GM12878 (cell line): Measurements from ENCODE around the gene DMRTB1. TPM values are rescaled to one million over a fixed set of nuclear protein-coding genes. Genes with fewer than 3 reads are reported as not detected.

Experiments
- ATAC-seq: fragments of 200-7000 bp; cut with Tn5 transposase; 3 replicates; pipeline ENCODE4 v1.9.1; 2020; ENCODE audit warnings: mild to moderate bottlenecking, moderate library complexity
- BruUV-seq: library from RNA; stranded (reverse); fragments of 400-500 nt; replicated peaks from 2 replicates; lab custom pipeline; 2021; lab: Mats Ljungman, UMichigan
- CTCF ChIA-PET: fragments of 300-600 bp; sonication (Branson Sonifier 250); formaldehyde crosslinking; extraction: SDS; loops from one replicate; lab custom pipeline; 2021; ENCODE audit warnings: inconsistent platforms; lab: Yijun Ruan, JAX
- POLR2A ChIA-PET: fragments of 350-600 bp; formaldehyde crosslinking; extraction: SDS; loops from one replicate; lab custom pipeline; 2021; ENCODE audit warnings: inconsistent platforms; lab: Charles Lee
- RAD21 ChIA-PET: fragments of 300-600 bp; sonication (Branson Sonifier 250); formaldehyde crosslinking; loops from one replicate; lab custom pipeline; 2023; ENCODE audit warnings: antibody characterized with exemption; ENCODE audit not compliant: unreplicated experiment; lab: Charles Lee
- SMC1A ChIA-PET: fragments of 300-600 bp; sonication (Branson Sonifier 250); formaldehyde crosslinking; loops from one replicate; lab custom pipeline; 2023; ENCODE audit not compliant: unreplicated experiment, uncharacterized antibody; lab: Charles Lee
- DNase-seq: peaks from one replicate; pipeline ENCODE4 v3.0.0-alpha.2; 2011; ENCODE audit warnings: low read depth, low spot score
- FAIRE-seq: peaks from 3 replicates; lab custom pipeline; 2011; peaks lifted over from hg19 to GRCh38; lab: Jason Lieb, UNC
- H2AFZ ChIP-seq: 2 replicates; pipeline ENCODE4 v1.6.0; 2011; ENCODE audit warnings: low read depth, low read length, control low read depth; ENCODE audit not compliant: control insufficient read depth
- H3K27ac ChIP-seq: 2 replicates; pipeline ENCODE4 v1.5.1; 2011; ENCODE audit warnings: control low read depth; ENCODE audit not compliant: control insufficient read depth, insufficient read depth
- H3K27me3 ChIP-seq, 2 experiments: replicated peaks in 1 of 2; 2 replicates each; pipeline versions ENCODE4 v1.6.0 to v1.6.1; 2011; ENCODE audit warnings: low read length in 1 of 2; ENCODE audit not compliant: control insufficient read depth in 2 of 2, insufficient read depth in 2 of 2
- H3K36me3 ChIP-seq, 2 experiments: 2 replicates each; pipeline ENCODE4 v1.5.1; 2011; ENCODE audit warnings: low read length in 1 of 2; ENCODE audit not compliant: control insufficient read depth in 2 of 2, insufficient read depth in 2 of 2
- H3K4me1 ChIP-seq: 2 replicates; pipeline ENCODE4 v1.6.1; 2011; ENCODE audit warnings: mild to moderate bottlenecking, low read length, moderate library complexity, mixed read lengths; ENCODE audit not compliant: control insufficient read depth, insufficient read depth
- H3K4me2 ChIP-seq: 2 replicates; pipeline ENCODE4 v1.6.0; 2011; ENCODE audit warnings: control low read depth; ENCODE audit not compliant: control insufficient read depth, insufficient read depth
- H3K4me3 ChIP-seq: fragments of 200-600 bp; sonication (generic); 2 replicates; pipeline ENCODE4 v1.5.1; 2016
- H3K79me2 ChIP-seq: 2 replicates; pipeline ENCODE4 v1.6.0; 2011; ENCODE audit warnings: low read length; ENCODE audit not compliant: control insufficient read depth, insufficient read depth
- H3K9ac ChIP-seq: 2 replicates; pipeline ENCODE4 v1.8.0; 2011; ENCODE audit warnings: low read length, control low read depth, mixed read lengths; ENCODE audit not compliant: control insufficient read depth, insufficient read depth
- H3K9me3 ChIP-seq: replicated peaks from 3 replicates; pipeline ENCODE4 v1.5.1; 2011; ENCODE audit warnings: mild to moderate bottlenecking, low read length; ENCODE audit not compliant: control insufficient read depth, insufficient read depth
- H4K20me1 ChIP-seq: 2 replicates; pipeline ENCODE4 v1.6.0; 2011; ENCODE audit not compliant: control insufficient read depth, insufficient read depth
- BACH1 ChIP-seq: fragments of 450-650 bp; IDR thresholded peaks from 2 replicates; pipeline ENCODE4 v1.6.1; 2017; ENCODE audit warnings: mild to moderate bottlenecking, borderline replicate concordance
- CBX3 ChIP-seq: fragments of 200-600 bp; sonication (generic); IDR thresholded peaks from 2 replicates; pipeline ENCODE4 v1.6.1; 2016; ENCODE audit warnings: low read depth, borderline replicate concordance
- HDGF ChIP-seq: fragments of 450-650 bp; IDR thresholded peaks from 2 replicates; pipeline ENCODE4 v1.6.1; 2016; ENCODE audit warnings: antibody characterized with exemption
- IKZF1 ChIP-seq: fragments of 450-650 bp; conservative IDR thresholded peaks from 2 replicates; pipeline ENCODE4 v1.6.1; 2017; ENCODE audit warnings: antibody characterized with exemption, mild to moderate bottlenecking
- JUNB ChIP-seq: IDR thresholded peaks from 2 replicates; pipeline ENCODE4 v1.6.1; 2016; ENCODE audit warnings: antibody characterized with exemption, mild to moderate bottlenecking
- JUND ChIP-seq: IDR thresholded peaks from 2 replicates; pipeline ENCODE4 v1.6.1; 2012; ENCODE audit warnings: low read depth, mild to moderate bottlenecking, low read length, improper control_type of control experiment, moderate library complexity
- LARP7 ChIP-seq: fragments of 450-650 bp; IDR thresholded peaks from 2 replicates; pipeline ENCODE4 v1.6.1; 2017; ENCODE audit warnings: mild to moderate bottlenecking
- MTA3 ChIP-seq: IDR thresholded peaks from 2 replicates; pipeline ENCODE4 v1.6.1; 2012; ENCODE audit warnings: low read length, inconsistent platforms, borderline replicate concordance
- NR2C2 ChIP-seq: IDR thresholded peaks from 2 replicates; pipeline ENCODE4 v1.6.1; 2011; ENCODE audit warnings: borderline replicate concordance, low read depth; ENCODE audit not compliant: control insufficient read depth, insufficient read length
- NR2F1 ChIP-seq: fragments of 450-650 bp; conservative IDR thresholded peaks from 2 replicates; pipeline ENCODE4 v1.6.1; 2017; ENCODE audit warnings: mild to moderate bottlenecking
- RBBP5 ChIP-seq: fragments of 200-600 bp; sonication (generic); conservative IDR thresholded peaks from 2 replicates; pipeline ENCODE4 v1.6.1; 2016
- RCOR1 ChIP-seq: conservative IDR thresholded peaks from 2 replicates; pipeline ENCODE4 v1.6.1; 2012; ENCODE audit warnings: low read depth, low read length, improper control_type of control experiment
- RELA ChIP-seq: fragments of 450-650 bp; IDR thresholded peaks from 2 replicates; pipeline ENCODE4 v1.8.0; 2014; ENCODE audit warnings: borderline replicate concordance; ENCODE audit not compliant: partially characterized antibody
- RELB ChIP-seq: fragments of 450-650 bp; IDR thresholded peaks from 2 replicates; pipeline ENCODE4 v1.6.1; 2017; ENCODE audit warnings: low read depth, mild to moderate bottlenecking, moderate library complexity
- TAF1 ChIP-seq: IDR thresholded peaks from 2 replicates; pipeline ENCODE4 v1.6.1; 2011; ENCODE audit warnings: mild to moderate bottlenecking, low read depth, low read length, borderline replicate concordance
- ZNF24 ChIP-seq: fragments of 450-650 bp; IDR thresholded peaks from 2 replicates; pipeline ENCODE4 v1.6.1; 2017; ENCODE audit warnings: antibody characterized with exemption, mild to moderate bottlenecking
- ZNF274 ChIP-seq: IDR thresholded peaks from one replicate; pipeline ENCODE4 v1.8.0; 2011; ENCODE audit not compliant: insufficient read length, insufficient read depth
- ZZZ3 ChIP-seq: IDR thresholded peaks from 2 replicates; pipeline ENCODE4 v1.6.1; 2011; ENCODE audit warnings: low read depth; ENCODE audit not compliant: control insufficient read depth, insufficient read length
- WGBS: methylation state at CpG from one replicate; pipeline ENCODE4 v1.1.6; 2016; ENCODE audit warnings: low lambda C conversion rate; ENCODE audit not compliant: insufficient replicate concordance, insufficient coverage; ENCODE audit errors: missing lambda C conversion rate; 5-methylcytosine and 5-hydroxymethylcytosine counted together
- in situ Hi-C: fragments of 300-500 bp; cut with MboI; formaldehyde crosslinking; loops from 9 replicates; pipeline ENCODE4 v1.14.3; 2018; ENCODE audit warnings: mixed read lengths
- intact Hi-C: fragments of 100-400 bp; cut with micrococcal nuclease; formaldehyde crosslinking; loops from one replicate; pipeline ENCODE4 v1.14.2; 2022; ENCODE audit not compliant: unreplicated experiment
- polyA plus RNA-seq, 11 experiments: library from polyadenylated mRNA; depleted of rRNA in 4 of 11; unstranded in 6 of 11; stranded (reverse) in 5 of 11; fragments of >200 nt; fragmentation: Nextera tagmentation in 4 of 11; fragmentation: Illumina TruSeq in 1 of 11; extraction: Ambion mirVana in 4 of 11; extraction: Trizol in 1 of 11; gene quantifications; 1 replicate in 1 of 11; 2 replicates in 10 of 11; pipeline versions ENCODE4 v1.2.1 to v1.2.3, GENCODE V29; 2011 to 2016; ENCODE audit warnings: inconsistent platforms in 2 of 11, missing spikeins in 2 of 11, low read depth in 1 of 11
- total RNA-seq, 4 experiments: library from RNA; depleted of rRNA in 3 of 4; stranded (reverse); fragments of >200 nt in 3 of 4; fragmentation: Illumina TruSeq in 1 of 4; extraction: Trizol in 1 of 4; gene quantifications; 2 replicates each; pipeline versions ENCODE4 v1.2.1 to v1.2.3, GENCODE V29; 2013 to 2021
- TF ChIP-seq, protein P1 (sequence below): fragments of 450-650 bp; IDR thresholded peaks from 2 replicates; pipeline ENCODE4 v1.6.1; 2018; ENCODE audit warnings: mild to moderate bottlenecking, low read depth, moderate library complexity; ENCODE audit not compliant: partially characterized antibody
- TF ChIP-seq, protein P2 (sequence below): IDR thresholded peaks from 2 replicates; pipeline ENCODE4 v1.6.1; 2011; ENCODE audit warnings: low read depth, mild to moderate bottlenecking, low read length, moderate library complexity, borderline replicate concordance; ENCODE audit errors: extremely low read depth

Gene DMRTB1
- total and polyA plus RNA-seq, 10 of the 15 experiments (the other 5 are each of a cell fraction or from before 2014, with no cell fraction given): not detected

GRCh38 chr1:53506355-53507050 lies 47.3 kb downstream of the DMRTB1 start (continued):
- TF ChIP-seq NR2C2 (no peak), ZNF24 (no peak), HDGF (no peak), JUND (no peak), ZZZ3 (no peak), RCOR1 (no peak), BACH1 (no peak), MTA3 (no peak)
- TF ChIP-seq, protein P1, sequence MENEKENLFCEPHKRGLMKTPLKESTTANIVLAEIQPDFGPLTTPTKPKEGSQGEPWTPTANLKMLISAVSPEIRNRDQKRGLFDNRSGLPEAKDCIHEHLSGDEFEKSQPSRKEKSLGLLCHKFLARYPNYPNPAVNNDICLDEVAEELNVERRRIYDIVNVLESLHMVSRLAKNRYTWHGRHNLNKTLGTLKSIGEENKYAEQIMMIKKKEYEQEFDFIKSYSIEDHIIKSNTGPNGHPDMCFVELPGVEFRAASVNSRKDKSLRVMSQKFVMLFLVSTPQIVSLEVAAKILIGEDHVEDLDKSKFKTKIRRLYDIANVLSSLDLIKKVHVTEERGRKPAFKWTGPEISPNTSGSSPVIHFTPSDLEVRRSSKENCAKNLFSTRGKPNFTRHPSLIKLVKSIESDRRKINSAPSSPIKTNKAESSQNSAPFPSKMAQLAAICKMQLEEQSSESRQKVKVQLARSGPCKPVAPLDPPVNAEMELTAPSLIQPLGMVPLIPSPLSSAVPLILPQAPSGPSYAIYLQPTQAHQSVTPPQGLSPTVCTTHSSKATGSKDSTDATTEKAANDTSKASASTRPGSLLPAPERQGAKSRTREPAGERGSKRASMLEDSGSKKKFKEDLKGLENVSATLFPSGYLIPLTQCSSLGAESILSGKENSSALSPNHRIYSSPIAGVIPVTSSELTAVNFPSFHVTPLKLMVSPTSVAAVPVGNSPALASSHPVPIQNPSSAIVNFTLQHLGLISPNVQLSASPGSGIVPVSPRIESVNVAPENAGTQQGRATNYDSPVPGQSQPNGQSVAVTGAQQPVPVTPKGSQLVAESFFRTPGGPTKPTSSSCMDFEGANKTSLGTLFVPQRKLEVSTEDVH: no peak

DNA sequence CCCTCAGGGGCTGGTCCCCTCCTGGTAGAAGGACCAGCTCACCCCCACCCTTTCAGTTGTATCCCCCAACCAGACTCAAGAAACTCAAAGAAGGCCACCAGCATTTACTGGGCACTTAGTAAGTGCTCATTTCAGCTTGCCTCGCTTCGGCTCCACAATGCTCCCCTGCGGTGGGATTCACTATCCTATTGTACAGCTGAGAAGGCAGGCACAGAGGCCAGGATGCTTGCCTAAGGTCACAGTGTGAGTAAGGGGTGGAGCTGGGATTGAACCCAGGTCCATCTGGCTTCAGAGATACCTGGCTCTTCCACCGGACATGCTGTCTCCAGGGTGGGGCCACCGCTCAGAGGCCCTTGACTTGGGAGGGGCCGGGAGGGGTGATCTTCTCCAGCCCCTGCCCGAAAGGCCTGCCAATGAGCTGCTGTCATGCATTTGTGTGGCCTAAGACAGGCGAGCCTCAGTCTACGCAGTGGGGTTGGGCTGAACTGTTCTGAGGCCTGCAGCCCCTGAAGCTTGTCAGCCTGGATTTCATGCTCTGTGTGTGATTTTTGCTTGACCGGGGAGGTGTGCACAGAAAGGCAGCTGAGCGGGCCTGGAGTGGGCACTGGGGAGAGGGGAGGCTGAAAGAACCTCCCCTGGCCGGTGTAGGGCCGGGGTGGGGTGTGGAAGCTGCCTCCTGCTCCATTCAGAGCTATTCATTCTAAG lies 48.1 kb downstream of the DMRTB1 start:
- POLR2A ChIA-PET: no interaction called here
- intact Hi-C loops: no loop called here
- Histone ChIP-seq H3K27me3 (no peaks in the 10 kb centered on the region), H4K20me1 (no peaks in the 10 kb centered on the region), H3K4me1 (no peaks in the 10 kb centered on the region), H3K79me2 (no peaks in the 10 kb centered on the region), H3K4me3 (no peak overlapping the region), H3K9me3 (no peaks in the 10 kb centered on the region), H3K9ac (no peak overlapping the region), H2AFZ (no peak overlapping the region), H3K36me3 (no peaks in the 10 kb centered on the region), H3K4me2 (no peak overlapping the region), H3K27ac (no peak overlapping the region)
- 44% methylated on average over 13 of the region's 13 CpGs for WGBS
- DNase-seq: no peak
- CTCF ChIA-PET: interaction anchor here (0.8 kb wide), 1 partner anchor 19 kb away, joined by 3 read pairs; no protein-coding TSS in a partner anchor
- no peak for FAIRE-seq
- in situ Hi-C loops: no loop called here
- SMC1A ChIA-PET: no interaction called here
- ATAC-seq: no peak
- RAD21 ChIA-PET: no interaction called here
- BruUV-seq: no TSS peak
- TF ChIP-seq, protein P2, sequence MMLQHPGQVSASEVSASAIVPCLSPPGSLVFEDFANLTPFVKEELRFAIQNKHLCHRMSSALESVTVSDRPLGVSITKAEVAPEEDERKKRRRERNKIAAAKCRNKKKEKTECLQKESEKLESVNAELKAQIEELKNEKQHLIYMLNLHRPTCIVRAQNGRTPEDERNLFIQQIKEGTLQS: no peak
- TF ChIP-seq JUNB: no peak
- no peak for TF ChIP-seq TAF1
- no peak for TF ChIP-seq HDGF
- TF ChIP-seq IKZF1: no peak
- no peak for TF ChIP-seq RELA
- no peak for TF ChIP-seq RBBP5
- no peak for TF ChIP-seq LARP7
- no peak for TF ChIP-seq RELB
- TF ChIP-seq ZNF274: no peak
- TF ChIP-seq NR2F1: no peak
- TF ChIP-seq CBX3: no peak
